OCI-LY1 (cell line): ENCODE measurements around the gene NTF3.

Source experiments
- H2AFZ ChIP-seq: fragments of 200-600 bp; sonication (generic), shearing (Covaris generic); 2 replicates; pipeline ENCODE4 v1.6.0; 2014; ENCODE audit warnings: antibody characterized with exemption, mild to moderate bottlenecking, low read length
- H3F3A ChIP-seq: fragments of 200-600 bp; sonication (generic), shearing (Covaris generic); 2 replicates; pipeline ENCODE4 v1.6.0; 2014; ENCODE audit warnings: mild to moderate bottlenecking, antibody characterized with exemption, low read length, moderate library complexity; ENCODE audit not compliant: insufficient read depth
- H3K27ac ChIP-seq: fragments of 200-600 bp; sonication (generic); 2 replicates; pipeline ENCODE4 v1.5.1; 2014; ENCODE audit warnings: low read length, mixed run types, mild to moderate bottlenecking, low read depth; ENCODE audit not compliant: poor library complexity, severe bottlenecking
- H3K27me3 ChIP-seq: fragments of 200-600 bp; sonication (generic); 2 replicates; pipeline ENCODE4 v1.6.0; 2014; ENCODE audit warnings: antibody characterized with exemption, mild to moderate bottlenecking, low read length, moderate library complexity; ENCODE audit not compliant: insufficient read depth
- H3K36me3 ChIP-seq: fragments of 200-600 bp; sonication (generic); 2 replicates; pipeline ENCODE4 v1.6.1; 2014; ENCODE audit warnings: mild to moderate bottlenecking, antibody characterized with exemption, low read length, moderate library complexity, mixed read lengths; ENCODE audit not compliant: insufficient read depth
- H3K4me1 ChIP-seq: fragments of 200-600 bp; sonication (generic); 2 replicates; pipeline ENCODE4 v1.5.1; 2014; ENCODE audit warnings: mild to moderate bottlenecking, low read length, moderate library complexity; ENCODE audit not compliant: insufficient read depth, severe bottlenecking
- H3K4me2 ChIP-seq: fragments of 200-600 bp; sonication (generic), shearing (Covaris generic); 2 replicates; pipeline ENCODE4 v1.6.1; 2014; ENCODE audit warnings: low read length
- H3K4me3 ChIP-seq: fragments of 200-600 bp; sonication (generic); 2 replicates; pipeline ENCODE4 v1.5.1; 2014; ENCODE audit warnings: low read length, low read depth, mild to moderate bottlenecking, mixed read lengths; ENCODE audit not compliant: poor library complexity, severe bottlenecking
- H3K79me2 ChIP-seq: fragments of 200-600 bp; shearing (Covaris generic); 2 replicates; pipeline ENCODE4 v1.6.1; 2016; ENCODE audit warnings: mixed run types, low read length, mixed read lengths; ENCODE audit not compliant: insufficient read depth
- H3K9ac ChIP-seq: fragments of 200-600 bp; sonication (generic), shearing (Covaris generic); 2 replicates; pipeline ENCODE4 v1.6.1; 2014; ENCODE audit warnings: mild to moderate bottlenecking, low read length, mixed read lengths
- H3K9me2 ChIP-seq: fragments of 200-600 bp; sonication (generic), shearing (Covaris generic); 2 replicates; pipeline ENCODE4 v1.6.1; 2014; ENCODE audit warnings: low read depth, mild to moderate bottlenecking, low read length, mixed read lengths
- H3K9me3 ChIP-seq: fragments of 200-600 bp; shearing (Covaris generic); 2 replicates; pipeline ENCODE4 v1.6.1; 2014; ENCODE audit warnings: low read length, mixed read lengths
- H4K20me1 ChIP-seq: fragments of 200-600 bp; sonication (generic), shearing (Covaris generic); 2 replicates; pipeline ENCODE4 v1.6.0; 2016; ENCODE audit warnings: mild to moderate bottlenecking, low read length; ENCODE audit not compliant: insufficient read depth
- EZH2 ChIP-seq: fragments of 200-600 bp; sonication (generic), shearing (Covaris generic); IDR thresholded peaks from 2 replicates; pipeline ENCODE4 v1.8.0; 2017; ENCODE audit warnings: borderline replicate concordance, mixed run types, mild to moderate bottlenecking, antibody characterized with exemption, low read length, moderate library complexity, mixed read lengths
- TF ChIP-seq, protein P1 (sequence below): fragments of 200-600 bp; sonication (generic), shearing (Covaris generic); IDR thresholded peaks from 2 replicates; pipeline ENCODE4 v1.5.1; 2017; ENCODE audit warnings: mild to moderate bottlenecking, antibody characterized with exemption, low read length, moderate library complexity, mixed read lengths

NTF3 gene

GRCh38 chr12:5513406-5513805, 81.5 kb downstream of the NTF3 start:
- H3K4me2 ChIP-seq, result no peak overlapping the region
- TF ChIP-seq EZH2, result no peak
- TF ChIP-seq, protein P1, sequence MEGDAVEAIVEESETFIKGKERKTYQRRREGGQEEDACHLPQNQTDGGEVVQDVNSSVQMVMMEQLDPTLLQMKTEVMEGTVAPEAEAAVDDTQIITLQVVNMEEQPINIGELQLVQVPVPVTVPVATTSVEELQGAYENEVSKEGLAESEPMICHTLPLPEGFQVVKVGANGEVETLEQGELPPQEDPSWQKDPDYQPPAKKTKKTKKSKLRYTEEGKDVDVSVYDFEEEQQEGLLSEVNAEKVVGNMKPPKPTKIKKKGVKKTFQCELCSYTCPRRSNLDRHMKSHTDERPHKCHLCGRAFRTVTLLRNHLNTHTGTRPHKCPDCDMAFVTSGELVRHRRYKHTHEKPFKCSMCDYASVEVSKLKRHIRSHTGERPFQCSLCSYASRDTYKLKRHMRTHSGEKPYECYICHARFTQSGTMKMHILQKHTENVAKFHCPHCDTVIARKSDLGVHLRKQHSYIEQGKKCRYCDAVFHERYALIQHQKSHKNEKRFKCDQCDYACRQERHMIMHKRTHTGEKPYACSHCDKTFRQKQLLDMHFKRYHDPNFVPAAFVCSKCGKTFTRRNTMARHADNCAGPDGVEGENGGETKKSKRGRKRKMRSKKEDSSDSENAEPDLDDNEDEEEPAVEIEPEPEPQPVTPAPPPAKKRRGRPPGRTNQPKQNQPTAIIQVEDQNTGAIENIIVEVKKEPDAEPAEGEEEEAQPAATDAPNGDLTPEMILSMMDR, result no peak

DNA sequence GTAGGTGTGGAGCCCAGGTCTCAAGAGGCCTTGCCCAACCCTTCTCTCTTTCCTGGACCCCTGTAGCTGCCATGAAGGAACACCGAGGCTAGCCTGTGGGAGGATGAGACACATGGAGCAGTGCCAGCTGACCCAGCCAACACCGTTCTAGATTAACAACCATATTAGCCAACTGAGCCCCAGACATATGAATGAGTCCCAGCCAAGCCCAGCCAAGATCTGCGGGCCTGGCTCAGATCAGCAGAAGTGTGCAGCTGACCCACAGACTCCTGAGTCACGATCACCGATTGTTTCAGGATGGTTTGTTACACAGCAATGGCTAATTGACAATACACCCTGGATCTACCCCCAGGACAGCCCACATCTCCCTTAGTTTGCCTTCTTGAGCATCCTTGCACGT, 82.1 kb downstream of the NTF3 start:
- no peaks in the 10 kb centered on the region for H3F3A ChIP-seq
- no peak overlapping the region for H3K9ac ChIP-seq
- no peak overlapping the region for H3K4me3 ChIP-seq
- no peaks in the 10 kb centered on the region for H3K9me3 ChIP-seq
- no peak overlapping the region for H2AFZ ChIP-seq
- TF ChIP-seq, protein P1, result no peak
- TF ChIP-seq EZH2, result no peak
- no peak overlapping the region for H3K4me2 ChIP-seq
- no peak overlapping the region for H3K27ac ChIP-seq
- no peaks in the 10 kb centered on the region for H3K79me2 ChIP-seq
- no peaks in the 10 kb centered on the region for H4K20me1 ChIP-seq
- no peaks in the 10 kb centered on the region for H3K4me1 ChIP-seq
- H3K9me2 ChIP-seq, result no peaks in the 10 kb centered on the region
- H3K36me3 ChIP-seq, result no peaks in the 10 kb centered on the region
- H3K27me3 ChIP-seq, result no peaks in the 10 kb centered on the region

More at GRCh38 chr12:5513406-5513805, 81.5 kb downstream of the NTF3 start:
- Histone ChIP-seq H4K20me1 (no peaks in the 10 kb centered on the region), H3K9ac (no peak overlapping the region), H3K27ac (no peak overlapping the region), H3K79me2 (no peaks in the 10 kb centered on the region), H3K4me3 (no peak overlapping the region), H3K27me3 (no peaks in the 10 kb centered on the region; the same call in 1 of the 2 replicates), H3K9me2 (no peaks in the 10 kb centered on the region), H3K4me1 (no peaks in the 10 kb centered on the region), H3F3A (no peaks in the 10 kb centered on the region), H3K36me3 (no peaks in the 10 kb centered on the region), H2AFZ (no peak overlapping the region), H3K9me3 (no peaks in the 10 kb centered on the region)

DNA sequence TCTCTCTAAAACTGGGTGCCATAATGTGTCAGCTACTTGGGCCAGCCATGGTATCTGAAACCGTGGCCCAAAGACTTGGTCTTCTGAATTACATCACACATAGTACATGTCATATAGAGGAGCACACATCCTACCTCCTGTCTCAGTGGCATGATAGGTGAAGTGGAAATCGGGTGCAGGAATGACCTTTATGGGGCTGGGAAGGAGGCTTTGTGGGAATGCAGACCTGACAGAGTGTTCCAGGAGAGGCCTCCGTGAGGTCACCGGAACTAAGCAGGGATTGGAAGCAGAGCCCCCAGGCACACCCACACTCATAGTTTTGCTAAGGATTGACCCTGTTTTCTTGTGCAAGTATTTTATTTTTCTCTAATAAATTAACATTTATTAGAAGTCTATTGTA, 82.6 kb downstream of the NTF3 start:
- Histone ChIP-seq H3K4me1 (no peaks in the 10 kb centered on the region), H3K27me3 (no peaks in the 10 kb centered on the region), H3K79me2 (no peaks in the 10 kb centered on the region), H2AFZ (no peak overlapping the region), H3K4me2 (no peak overlapping the region), H3K9ac (no peak overlapping the region), H3K27ac (no peak overlapping the region), H3F3A (no peaks in the 10 kb centered on the region), H3K4me3 (no peak overlapping the region), H3K9me3 (no peaks in the 10 kb centered on the region), H4K20me1 (no peaks in the 10 kb centered on the region), H3K36me3 (no peaks in the 10 kb centered on the region), H3K9me2 (no peaks in the 10 kb centered on the region)
- no peak for TF ChIP-seq EZH2
- TF ChIP-seq, protein P1, result no peak
